HL-60 (cell line): ENCODE results near the gene SPPL2B.
A peak's percentile ranks its signal among the peaks of the same experiment; 100 is the strongest.

Experiments used
- DNase-seq, 2 experiments: peaks; one replicate each; pipeline ENCODE4 v3.0.0-alpha.2; 2010 to 2020; ENCODE audit warnings: low read depth in 1 of 2, low spot score in 1 of 2
- H3K27ac ChIP-seq: fragments of 250-450 bp; sonication (Bioruptor Pico); replicated peaks from 2 replicates; pipeline ENCODE4 v1.5.1; 2020; ENCODE audit warnings: mild to moderate bottlenecking, moderate library complexity
- H3K27me3 ChIP-seq: fragments of 250-450 bp; sonication (Bioruptor Pico); 2 replicates; pipeline ENCODE4 v1.5.1; 2021; ENCODE audit warnings: mild to moderate bottlenecking, moderate library complexity; ENCODE audit not compliant: insufficient read depth, poor library complexity, severe bottlenecking
- H3K4me3 ChIP-seq: replicated peaks from 2 replicates; pipeline ENCODE4 v1.5.1; 2011; ENCODE audit warnings: mild to moderate bottlenecking, control low read depth, low read length; ENCODE audit not compliant: insufficient read depth
- GABPA ChIP-seq: IDR thresholded peaks from 2 replicates; pipeline ENCODE4 v1.6.1; 2012; ENCODE audit warnings: low read depth
- POLR2AphosphoS5 ChIP-seq: IDR thresholded peaks from 2 replicates; pipeline ENCODE4 v1.6.1; 2012; ENCODE audit warnings: low read depth
- SPI1 ChIP-seq: IDR thresholded peaks from 2 replicates; pipeline ENCODE4 v1.6.1; 2012; ENCODE audit warnings: low read depth, mild to moderate bottlenecking, borderline replicate concordance
- TF ChIP-seq, protein P1 (sequence below): IDR thresholded peaks from one replicate; pipeline ENCODE4 v1.5.1; 2011; ENCODE audit warnings: low read length, control low read depth, inconsistent platforms; ENCODE audit not compliant: insufficient read depth
- TF ChIP-seq, protein P2 (sequence below): IDR thresholded peaks from 2 replicates; pipeline ENCODE4 v1.6.1; 2012; ENCODE audit warnings: low read depth; ENCODE audit not compliant: insufficient replicate concordance

Gene SPPL2B

DNA sequence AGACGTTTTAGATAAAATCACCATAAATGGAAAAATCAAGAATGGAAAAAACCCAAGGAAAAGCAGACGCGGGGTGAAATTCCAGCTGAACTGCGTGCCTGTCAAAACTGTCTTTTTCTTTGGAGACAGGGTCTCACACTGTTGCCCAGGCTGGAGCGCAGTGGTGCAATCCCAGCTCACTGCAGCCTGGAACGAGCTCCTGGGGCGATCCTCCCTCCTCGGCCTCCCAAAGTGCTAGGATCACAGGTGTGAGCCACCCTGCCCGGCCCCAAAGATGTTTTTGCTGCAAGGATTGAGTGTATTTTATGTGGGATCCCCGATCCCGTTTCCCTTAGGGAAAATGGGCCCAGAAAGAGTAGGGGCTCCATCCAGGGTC lies 45.6 kb upstream of the SPPL2B start:
- no peak for DNase-seq
- H3K27me3 ChIP-seq = no peaks in the 10 kb centered on the region
- TF ChIP-seq GABPA = no peak
- TF ChIP-seq, protein P1, sequence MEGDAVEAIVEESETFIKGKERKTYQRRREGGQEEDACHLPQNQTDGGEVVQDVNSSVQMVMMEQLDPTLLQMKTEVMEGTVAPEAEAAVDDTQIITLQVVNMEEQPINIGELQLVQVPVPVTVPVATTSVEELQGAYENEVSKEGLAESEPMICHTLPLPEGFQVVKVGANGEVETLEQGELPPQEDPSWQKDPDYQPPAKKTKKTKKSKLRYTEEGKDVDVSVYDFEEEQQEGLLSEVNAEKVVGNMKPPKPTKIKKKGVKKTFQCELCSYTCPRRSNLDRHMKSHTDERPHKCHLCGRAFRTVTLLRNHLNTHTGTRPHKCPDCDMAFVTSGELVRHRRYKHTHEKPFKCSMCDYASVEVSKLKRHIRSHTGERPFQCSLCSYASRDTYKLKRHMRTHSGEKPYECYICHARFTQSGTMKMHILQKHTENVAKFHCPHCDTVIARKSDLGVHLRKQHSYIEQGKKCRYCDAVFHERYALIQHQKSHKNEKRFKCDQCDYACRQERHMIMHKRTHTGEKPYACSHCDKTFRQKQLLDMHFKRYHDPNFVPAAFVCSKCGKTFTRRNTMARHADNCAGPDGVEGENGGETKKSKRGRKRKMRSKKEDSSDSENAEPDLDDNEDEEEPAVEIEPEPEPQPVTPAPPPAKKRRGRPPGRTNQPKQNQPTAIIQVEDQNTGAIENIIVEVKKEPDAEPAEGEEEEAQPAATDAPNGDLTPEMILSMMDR = no peak
- no peak overlapping the region for H3K4me3 ChIP-seq
- peak overlapping the region; percentile 80 for H3K27ac ChIP-seq

DNA sequence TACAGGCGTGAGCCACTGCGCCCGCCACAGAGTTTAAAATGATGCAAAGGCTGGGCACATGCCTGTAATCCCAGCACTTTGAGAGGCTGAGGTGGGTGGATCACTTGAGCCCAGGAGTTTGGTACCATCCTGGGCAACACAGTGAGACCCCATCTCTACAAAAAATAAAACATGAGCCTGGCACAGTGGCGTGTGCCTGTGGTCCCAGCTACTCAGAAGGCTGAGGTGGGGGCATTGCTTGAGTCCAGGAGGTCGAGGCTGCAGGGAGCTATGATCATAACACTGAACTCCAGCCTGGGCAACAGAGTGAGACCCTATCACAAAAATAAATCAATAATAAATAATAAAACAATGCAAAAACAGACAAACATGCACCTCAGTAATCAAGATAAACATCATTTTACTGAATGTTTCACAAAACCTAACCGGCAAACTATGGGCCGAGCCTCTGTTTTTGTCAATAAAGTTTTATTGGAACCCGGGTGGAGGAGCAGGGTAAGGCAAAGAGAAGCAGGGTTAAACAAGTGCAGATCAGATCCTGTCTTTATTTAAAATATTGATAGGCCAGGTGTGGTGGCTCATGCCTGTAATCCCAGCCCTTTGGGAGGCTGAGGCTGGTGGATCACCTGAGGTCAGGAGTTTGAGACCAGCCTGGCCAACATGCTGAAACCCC lies 44.5 kb upstream of the SPPL2B start:
- TF ChIP-seq GABPA (no peak), POLR2AphosphoS5 (no peak), SPI1 (no peak)
- TF ChIP-seq, protein P2, sequence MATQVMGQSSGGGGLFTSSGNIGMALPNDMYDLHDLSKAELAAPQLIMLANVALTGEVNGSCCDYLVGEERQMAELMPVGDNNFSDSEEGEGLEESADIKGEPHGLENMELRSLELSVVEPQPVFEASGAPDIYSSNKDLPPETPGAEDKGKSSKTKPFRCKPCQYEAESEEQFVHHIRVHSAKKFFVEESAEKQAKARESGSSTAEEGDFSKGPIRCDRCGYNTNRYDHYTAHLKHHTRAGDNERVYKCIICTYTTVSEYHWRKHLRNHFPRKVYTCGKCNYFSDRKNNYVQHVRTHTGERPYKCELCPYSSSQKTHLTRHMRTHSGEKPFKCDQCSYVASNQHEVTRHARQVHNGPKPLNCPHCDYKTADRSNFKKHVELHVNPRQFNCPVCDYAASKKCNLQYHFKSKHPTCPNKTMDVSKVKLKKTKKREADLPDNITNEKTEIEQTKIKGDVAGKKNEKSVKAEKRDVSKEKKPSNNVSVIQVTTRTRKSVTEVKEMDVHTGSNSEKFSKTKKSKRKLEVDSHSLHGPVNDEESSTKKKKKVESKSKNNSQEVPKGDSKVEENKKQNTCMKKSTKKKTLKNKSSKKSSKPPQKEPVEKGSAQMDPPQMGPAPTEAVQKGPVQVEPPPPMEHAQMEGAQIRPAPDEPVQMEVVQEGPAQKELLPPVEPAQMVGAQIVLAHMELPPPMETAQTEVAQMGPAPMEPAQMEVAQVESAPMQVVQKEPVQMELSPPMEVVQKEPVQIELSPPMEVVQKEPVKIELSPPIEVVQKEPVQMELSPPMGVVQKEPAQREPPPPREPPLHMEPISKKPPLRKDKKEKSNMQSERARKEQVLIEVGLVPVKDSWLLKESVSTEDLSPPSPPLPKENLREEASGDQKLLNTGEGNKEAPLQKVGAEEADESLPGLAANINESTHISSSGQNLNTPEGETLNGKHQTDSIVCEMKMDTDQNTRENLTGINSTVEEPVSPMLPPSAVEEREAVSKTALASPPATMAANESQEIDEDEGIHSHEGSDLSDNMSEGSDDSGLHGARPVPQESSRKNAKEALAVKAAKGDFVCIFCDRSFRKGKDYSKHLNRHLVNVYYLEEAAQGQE = no peak
- TF ChIP-seq, protein P1 = no peak
- Histone ChIP-seq H3K27me3 (no peaks in the 10 kb centered on the region), H3K4me3 (no peak overlapping the region), H3K27ac (no peak overlapping the region)
- no peak for DNase-seq

DNA sequence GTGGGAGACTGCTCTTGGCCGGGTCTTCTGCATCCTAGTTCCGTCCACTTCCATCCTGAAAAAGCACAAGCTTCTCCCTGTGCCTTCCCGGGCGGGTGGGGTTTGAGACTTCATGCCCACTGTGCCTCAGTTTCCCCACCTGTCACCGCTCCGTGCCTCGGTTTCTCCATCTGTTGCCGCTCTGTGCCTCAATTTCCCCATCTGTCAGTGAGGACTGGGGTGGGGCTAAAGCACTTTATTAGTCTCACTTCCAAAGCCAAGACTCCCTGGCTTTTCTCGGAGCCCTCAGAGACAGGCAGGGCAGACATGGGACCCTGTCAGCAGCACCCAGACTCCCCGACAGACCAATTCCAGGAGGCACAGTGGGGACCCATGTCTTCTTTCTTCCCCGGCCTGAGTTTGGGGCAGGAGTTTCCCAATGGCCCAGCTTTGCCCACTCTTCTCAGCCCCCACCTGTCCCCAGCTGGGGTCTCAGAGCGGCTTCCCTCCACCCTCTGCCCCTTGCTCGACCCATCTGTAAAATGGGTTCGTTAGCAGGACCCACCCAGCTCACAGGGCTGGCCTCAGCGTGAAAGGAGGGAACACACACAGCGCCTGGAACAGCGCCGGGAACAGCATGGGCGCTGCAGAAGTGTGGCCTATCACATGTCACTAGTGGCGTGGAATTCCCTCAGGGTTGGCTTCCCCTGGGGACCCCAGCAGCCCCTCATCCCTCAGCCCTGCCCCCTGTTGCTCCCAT lies 41.9 kb upstream of the SPPL2B start:
- Histone ChIP-seq H3K27ac (no peak overlapping the region), H3K4me3 (no peak overlapping the region), H3K27me3 (no peaks in the 10 kb centered on the region)
- no peak for TF ChIP-seq SPI1
- TF ChIP-seq, protein P1 = no peak
- no peak for DNase-seq

DNA sequence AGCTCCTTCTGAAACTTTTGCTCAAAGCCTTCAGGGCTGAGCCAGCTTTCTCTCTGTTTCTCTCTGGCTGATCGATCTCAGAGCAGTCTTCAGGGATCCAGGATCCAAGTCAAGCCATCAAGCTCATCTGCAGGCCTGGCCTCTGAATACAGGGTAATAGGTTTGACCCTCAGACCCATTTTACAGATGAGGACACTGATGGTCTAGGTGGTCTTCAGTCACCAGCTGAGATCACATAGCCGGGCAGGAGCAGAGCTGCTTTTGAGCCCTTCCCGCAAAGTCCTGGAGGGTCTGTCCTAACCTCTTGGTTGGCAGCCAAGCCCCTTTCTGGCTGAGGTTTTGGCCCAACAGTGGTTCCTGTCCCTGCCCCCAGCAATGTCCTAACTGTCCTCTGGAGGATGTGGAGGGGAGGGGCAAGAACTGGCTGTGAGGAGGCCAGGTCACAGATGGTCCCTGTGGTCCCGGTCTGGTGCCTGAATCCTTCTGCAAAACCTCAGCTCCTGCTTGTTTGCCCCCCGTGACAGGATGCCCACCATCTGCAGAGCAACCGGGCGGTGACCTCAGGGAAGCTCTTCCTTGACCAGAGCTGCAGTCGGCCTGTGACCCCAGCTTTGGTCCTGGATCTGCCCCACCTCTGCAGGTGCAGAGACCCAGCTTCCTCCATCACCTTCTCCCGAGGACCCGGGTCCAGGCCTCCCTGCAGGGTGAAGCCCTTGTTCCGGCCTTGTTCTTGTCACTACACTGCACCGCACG lies 40.7 kb upstream of the SPPL2B start:
- no peaks in the 10 kb centered on the region for H3K27me3 ChIP-seq
- H3K4me3 ChIP-seq = no peak overlapping the region
- no peak for DNase-seq
- no peak for TF ChIP-seq POLR2AphosphoS5
- TF ChIP-seq GABPA = no peak
- TF ChIP-seq, protein P2 = no peak
- TF ChIP-seq SPI1 = no peak
- TF ChIP-seq, protein P1 = no peak
- H3K27ac ChIP-seq = peak overlapping the region; percentile 100
